NB4 (cell line): ENCODE measurements around the gene SYNPO.

Experiments
- DNase-seq: peaks from one replicate; pipeline ENCODE4 v3.0.0; 2010; ENCODE audit warnings: low read depth
- H3K4me3 ChIP-seq: one replicate; pipeline ENCODE4 v1.5.1; 2011; ENCODE audit warnings: mild to moderate bottlenecking, low read depth, low read length, moderate library complexity
- MYC ChIP-seq: IDR thresholded peaks from 2 replicates; pipeline ENCODE4 v1.6.1; 2011; ENCODE audit warnings: low read depth, low read length
- POLR2A ChIP-seq: IDR thresholded peaks from 2 replicates; pipeline ENCODE4 v1.6.1; 2011; ENCODE audit warnings: mild to moderate bottlenecking; ENCODE audit not compliant: insufficient read length; ENCODE audit errors: extremely low read depth
- TF ChIP-seq, protein P1 (sequence below): IDR thresholded peaks from 2 replicates; pipeline ENCODE4 v1.6.1; 2011; ENCODE audit warnings: low read depth, low read length
- TF ChIP-seq, protein P2 (sequence below): IDR thresholded peaks from one replicate; pipeline ENCODE4 v1.5.1; 2012; ENCODE audit warnings: low read depth, low read length

The SYNPO gene

DNA sequence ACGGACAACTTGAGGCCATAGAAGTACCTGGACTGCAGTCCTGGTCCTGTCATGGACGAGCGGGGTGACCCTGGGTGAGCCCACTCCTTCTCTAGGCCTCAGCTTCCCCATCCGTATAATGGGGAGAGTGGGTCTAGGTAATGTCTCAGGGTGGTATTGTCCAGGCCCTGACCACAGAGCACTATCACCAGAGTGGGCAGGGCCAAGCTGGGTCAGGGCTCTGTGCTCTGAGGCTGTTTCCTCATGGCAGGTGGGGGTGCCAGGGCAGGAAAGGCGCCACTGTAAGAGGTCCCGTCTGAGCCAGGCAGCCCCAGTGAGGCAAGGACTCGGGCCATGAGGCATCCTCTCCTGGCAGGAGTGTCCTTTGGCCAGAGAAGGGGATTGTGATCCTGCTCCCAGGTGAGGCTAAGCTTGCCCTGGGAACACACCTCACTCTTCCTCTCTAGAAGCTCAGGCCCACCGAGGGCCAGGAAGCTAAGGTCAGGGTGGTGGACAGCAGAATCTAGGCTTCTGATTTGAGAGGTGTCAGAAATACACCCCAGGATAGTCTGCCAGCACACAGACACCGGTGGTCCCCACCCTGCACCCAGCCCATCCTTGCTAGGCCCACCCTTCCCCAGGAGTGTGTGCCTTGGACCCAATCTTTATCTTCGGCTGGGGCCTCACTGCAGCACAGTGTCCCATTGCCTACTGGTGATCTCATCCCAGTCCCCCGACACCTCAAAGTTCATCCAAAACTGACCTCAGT is 19.1 kb downstream of the SYNPO start:
- no peak for TF ChIP-seq POLR2A
- no peak for TF ChIP-seq MYC
- TF ChIP-seq, protein P1, sequence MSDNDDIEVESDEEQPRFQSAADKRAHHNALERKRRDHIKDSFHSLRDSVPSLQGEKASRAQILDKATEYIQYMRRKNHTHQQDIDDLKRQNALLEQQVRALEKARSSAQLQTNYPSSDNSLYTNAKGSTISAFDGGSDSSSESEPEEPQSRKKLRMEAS: no peak
- H3K4me3 ChIP-seq: no peak overlapping the region
- no peak for DNase-seq

- DNase-seq: no peak
- no peak overlapping the region for H3K4me3 ChIP-seq
- TF ChIP-seq, protein P1: no peak
- TF ChIP-seq POLR2A (no peak), MYC (no peak)
These were observed 19.8 kb downstream of the SYNPO start for GRCh38 chr5:150660108-150660831.

DNA sequence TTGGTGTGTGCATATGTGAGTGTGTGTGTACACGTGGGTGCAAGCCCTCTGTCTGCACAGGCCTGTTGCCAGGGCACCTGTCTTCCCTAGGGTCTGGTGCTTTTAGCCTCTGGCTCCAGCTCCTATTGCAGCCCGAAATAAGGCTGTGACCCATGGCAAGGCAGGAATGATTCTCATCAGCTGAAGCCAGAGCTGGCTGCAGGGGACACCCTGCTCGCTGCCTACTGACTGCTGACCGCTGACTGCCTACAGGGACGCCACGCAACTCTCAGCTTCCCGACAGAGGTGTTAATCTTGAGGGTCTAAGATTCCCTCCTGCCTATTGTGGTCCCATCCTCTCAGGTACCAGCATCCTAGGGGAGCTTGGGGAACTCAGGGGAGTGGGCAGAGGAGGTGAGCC is 20.6 kb downstream of the SYNPO start, which contains the start of gene MYOZ3:
Gene MYOZ3, plus strand, starts transcription at position 166 of the 400 bp plus-strand sequence. CDS start 1,691 bp downstream, outside the sequence.
- no peak within 1 kb of the TSS for H3K4me3 ChIP-seq
- TF ChIP-seq MYC: no peak
- TF ChIP-seq, protein P2, sequence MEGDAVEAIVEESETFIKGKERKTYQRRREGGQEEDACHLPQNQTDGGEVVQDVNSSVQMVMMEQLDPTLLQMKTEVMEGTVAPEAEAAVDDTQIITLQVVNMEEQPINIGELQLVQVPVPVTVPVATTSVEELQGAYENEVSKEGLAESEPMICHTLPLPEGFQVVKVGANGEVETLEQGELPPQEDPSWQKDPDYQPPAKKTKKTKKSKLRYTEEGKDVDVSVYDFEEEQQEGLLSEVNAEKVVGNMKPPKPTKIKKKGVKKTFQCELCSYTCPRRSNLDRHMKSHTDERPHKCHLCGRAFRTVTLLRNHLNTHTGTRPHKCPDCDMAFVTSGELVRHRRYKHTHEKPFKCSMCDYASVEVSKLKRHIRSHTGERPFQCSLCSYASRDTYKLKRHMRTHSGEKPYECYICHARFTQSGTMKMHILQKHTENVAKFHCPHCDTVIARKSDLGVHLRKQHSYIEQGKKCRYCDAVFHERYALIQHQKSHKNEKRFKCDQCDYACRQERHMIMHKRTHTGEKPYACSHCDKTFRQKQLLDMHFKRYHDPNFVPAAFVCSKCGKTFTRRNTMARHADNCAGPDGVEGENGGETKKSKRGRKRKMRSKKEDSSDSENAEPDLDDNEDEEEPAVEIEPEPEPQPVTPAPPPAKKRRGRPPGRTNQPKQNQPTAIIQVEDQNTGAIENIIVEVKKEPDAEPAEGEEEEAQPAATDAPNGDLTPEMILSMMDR: no peak
- TF ChIP-seq, protein P1: no peak
- DNase-seq: no peak

DNA sequence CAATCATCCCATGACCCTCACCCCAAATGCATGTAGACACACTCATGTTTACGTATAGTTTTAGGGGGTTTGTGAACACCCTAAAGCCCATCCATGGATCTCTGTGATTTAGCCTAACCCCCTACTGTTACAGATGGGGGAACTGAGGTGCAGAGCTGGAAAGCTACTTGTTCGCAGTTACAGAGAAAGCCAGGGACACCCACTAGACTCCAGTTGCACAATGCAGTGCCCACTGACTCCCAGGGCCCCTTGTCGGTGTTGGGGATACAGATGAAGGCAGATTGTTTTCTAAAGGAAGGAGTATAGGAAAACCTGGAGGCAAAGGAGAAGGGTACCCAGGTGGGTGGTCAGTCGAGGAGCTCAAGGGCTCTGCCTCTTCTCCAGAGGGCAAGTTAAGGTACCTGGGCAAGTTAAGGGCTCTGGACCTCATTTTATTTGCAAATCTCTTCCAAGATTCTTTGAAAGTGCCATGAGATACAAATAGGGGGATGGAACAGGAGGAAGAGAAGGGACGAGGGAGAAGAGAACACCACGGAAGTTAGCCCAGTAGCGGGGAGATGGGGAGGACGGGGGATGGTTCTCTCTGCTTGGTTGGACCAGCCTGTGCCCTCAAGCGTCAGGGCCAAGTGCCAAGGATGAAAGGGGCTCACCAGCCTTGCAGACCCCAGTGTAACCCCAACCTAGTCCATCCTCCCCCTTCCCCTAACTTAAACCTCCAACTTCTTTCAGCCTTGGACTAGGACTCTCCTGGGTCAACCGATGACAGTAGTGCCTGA is 21.5 kb downstream of the SYNPO start:
- no peak overlapping the region for H3K4me3 ChIP-seq
- DNase-seq: no peak
- TF ChIP-seq MYC (no peak), POLR2A (no peak)
- TF ChIP-seq, protein P2: no peak
- TF ChIP-seq, protein P1: no peak

- TF ChIP-seq POLR2A: no peak
- TF ChIP-seq, protein P1: no peak
- no peak for DNase-seq
- H3K4me3 ChIP-seq: no peak overlapping the region
These were observed 22.5 kb downstream of the SYNPO start for GRCh38 chr5:150662731-150663516.

GRCh38 chr5:150663936-150664335 is 23.5 kb downstream of the SYNPO start:
- no peak for DNase-seq
- no peak for TF ChIP-seq MYC
- no peak for TF ChIP-seq POLR2A
- TF ChIP-seq, protein P1: no peak
- TF ChIP-seq, protein P2: no peak
- no peak overlapping the region for H3K4me3 ChIP-seq
